22Rv1 (cell line): ENCODE measurements around the gene MCM9.
"Not testable (repeated sequence)": the region's sequence is repeated elsewhere in the genome, so short reads cannot be mapped to it uniquely, and the experiment has no call there.

Experiments
- ZFX ChIP-seq: fragments of 450-650 bp; IDR thresholded peaks from 2 replicates; pipeline ENCODE4 v1.6.1; 2017; ENCODE audit warnings: antibody characterized with exemption, borderline replicate concordance
- TF ChIP-seq, protein P1 (sequence below): fragments of 450-650 bp; IDR thresholded peaks from 2 replicates; pipeline ENCODE4 v1.5.1; 2017; ENCODE audit warnings: mild to moderate bottlenecking

DNA sequence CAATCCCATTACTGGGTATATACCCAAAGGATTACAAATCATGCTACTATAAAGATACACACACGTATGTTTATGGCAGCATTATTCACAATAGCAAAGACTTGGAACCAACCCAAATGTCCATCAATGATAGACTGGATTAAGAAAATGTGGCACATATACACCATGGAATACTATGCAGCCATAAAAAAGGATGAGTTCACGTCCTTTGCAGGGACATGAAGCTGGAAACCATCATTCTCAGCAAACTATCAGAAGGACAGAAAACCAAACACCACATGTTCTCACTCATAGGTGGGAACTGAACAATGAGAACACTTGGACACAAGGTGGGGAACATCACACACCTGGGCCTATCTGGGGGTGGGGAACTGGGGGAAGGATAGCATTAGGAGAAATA, 66.1 kb downstream of the MCM9 start:
- TF ChIP-seq, protein P1, sequence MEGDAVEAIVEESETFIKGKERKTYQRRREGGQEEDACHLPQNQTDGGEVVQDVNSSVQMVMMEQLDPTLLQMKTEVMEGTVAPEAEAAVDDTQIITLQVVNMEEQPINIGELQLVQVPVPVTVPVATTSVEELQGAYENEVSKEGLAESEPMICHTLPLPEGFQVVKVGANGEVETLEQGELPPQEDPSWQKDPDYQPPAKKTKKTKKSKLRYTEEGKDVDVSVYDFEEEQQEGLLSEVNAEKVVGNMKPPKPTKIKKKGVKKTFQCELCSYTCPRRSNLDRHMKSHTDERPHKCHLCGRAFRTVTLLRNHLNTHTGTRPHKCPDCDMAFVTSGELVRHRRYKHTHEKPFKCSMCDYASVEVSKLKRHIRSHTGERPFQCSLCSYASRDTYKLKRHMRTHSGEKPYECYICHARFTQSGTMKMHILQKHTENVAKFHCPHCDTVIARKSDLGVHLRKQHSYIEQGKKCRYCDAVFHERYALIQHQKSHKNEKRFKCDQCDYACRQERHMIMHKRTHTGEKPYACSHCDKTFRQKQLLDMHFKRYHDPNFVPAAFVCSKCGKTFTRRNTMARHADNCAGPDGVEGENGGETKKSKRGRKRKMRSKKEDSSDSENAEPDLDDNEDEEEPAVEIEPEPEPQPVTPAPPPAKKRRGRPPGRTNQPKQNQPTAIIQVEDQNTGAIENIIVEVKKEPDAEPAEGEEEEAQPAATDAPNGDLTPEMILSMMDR: not testable (repeated sequence)
- TF ChIP-seq ZFX: not testable (repeated sequence)
